ENCODE data around the gene DENND1A.
A peak's percentile ranks its signal among the peaks of the same experiment; 100 is the strongest.

Gene DENND1A

GRCh38 chr9:123606141-123606540 lies 323.8 kb downstream of the DENND1A start:
- no peak for DNase-seq

DNA sequence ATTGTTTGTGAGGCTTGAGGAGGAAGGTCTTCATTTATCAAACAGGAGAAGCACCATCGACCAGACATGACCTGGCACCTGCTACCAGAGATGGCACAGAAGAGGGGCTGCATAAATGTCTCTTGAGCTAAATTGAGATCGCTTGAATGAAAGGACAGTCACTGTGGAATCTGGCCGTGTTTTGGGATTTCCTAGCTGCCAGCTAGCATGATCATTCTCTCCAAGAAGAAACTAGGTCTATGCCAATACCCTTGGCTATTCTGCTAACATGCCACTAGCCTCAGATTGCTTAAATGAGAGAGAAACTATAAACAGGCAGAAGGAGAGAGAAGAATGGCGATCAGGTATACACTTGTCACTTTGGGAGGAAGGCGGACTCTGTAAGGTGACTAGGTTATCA lies 324.6 kb downstream of the DENND1A start:
- no peak for DNase-seq

DNA sequence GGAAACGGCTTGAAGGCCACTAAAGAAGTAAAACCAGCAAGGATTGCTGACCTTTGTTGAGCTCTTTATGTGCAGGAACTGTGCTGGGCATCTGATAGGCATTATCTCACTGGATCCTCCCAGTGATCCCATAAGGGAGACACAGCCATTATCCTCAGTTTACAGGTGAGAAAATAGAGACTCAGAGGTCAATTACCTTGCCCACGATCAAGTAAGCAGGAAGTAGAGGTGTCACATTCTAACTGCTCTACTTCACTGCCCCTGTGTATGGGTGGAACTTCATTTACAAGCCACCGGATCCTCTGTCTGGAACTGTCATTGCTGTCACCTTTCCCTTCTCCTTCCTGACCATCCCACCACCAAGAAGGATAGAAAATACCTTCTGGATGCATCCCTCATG lies 325.1 kb downstream of the DENND1A start:
- no peak for DNase-seq

GRCh38 chr9:123601828-123602227 lies 328.1 kb downstream of the DENND1A start:
- DNase-seq, result no peak

DNA sequence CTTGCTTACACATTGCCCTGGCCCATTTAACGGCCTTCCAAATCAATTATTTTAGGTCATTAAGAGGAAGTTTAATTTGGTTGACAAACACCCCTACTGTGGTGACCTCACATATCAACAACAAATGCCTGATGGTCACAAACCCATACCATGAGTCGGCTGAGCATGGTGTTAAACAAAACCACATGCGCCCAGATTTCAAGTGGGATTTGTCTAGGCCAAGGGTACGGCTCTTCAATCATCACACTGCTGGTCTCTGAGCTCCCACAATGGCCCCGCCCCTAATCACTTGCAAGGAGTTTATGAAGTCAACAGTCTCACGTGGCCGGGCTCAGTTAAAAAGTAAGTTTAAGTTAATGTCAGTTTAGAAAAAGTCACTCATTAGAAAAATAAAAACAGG lies 330.1 kb downstream of the DENND1A start:
- DNase-seq, result no peak

DNA sequence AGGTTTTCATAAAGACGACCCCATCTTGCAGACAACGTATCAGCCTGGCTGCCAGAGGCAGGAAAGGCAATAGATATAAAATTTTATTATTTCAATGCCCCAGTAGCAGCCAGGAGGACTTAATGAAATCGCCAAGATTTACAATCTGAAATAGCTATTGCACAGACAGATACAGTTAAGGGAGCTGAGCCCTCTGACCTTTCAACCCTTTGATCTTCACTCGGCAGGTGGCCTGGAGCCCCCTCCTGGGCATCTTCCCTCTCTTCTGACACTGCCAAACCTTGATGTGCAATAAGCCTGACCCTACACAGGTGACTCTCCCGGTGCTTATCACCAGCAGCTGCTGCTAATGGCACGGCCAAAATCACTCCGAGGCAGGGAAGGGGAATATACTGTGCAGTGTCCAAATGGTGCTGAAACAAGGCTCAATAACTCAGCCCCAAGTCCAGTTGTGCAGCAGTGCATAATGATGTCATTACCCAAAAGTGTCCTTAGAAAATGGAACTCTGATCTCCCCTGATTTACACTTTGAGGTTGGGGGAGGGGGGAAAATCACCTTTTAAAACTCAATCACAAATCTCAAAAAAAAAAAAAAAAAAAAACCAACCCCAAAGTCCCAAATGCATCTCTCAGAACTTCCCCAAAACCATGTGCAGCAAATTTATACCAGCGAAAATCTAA lies 331.9 kb downstream of the DENND1A start:
- no peak for DNase-seq

DNA sequence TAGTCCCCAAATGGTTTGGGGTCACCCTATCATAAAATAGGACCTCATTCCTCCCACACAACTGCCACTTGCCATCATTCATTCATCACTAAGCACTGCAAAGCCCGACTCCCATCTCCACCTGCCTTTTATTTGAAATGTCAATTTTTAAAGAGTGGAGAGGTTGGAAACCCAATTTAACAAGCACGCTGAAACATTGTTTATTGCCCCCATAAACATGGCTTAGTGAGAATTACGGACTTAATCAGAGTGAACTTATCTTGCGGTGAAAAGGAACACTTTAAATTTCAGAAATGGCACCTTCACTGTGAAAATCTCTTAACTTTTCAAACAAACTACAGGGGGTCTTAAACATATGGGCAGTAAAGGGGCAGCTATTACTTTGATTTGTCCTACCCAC lies 332.9 kb downstream of the DENND1A start:
- no peak for DNase-seq

GRCh38 chr9:123591283-123591682 lies 338.6 kb downstream of the DENND1A start:
- no peak for DNase-seq

GRCh38 chr9:123590499-123590898 lies 339.4 kb downstream of the DENND1A start:
- DNase-seq, result no peak

- DNase-seq, result no peak
Measured at GRCh38 chr9:123589361-123590239, 340.3 kb downstream of the DENND1A start.

- no peak for DNase-seq
Measured at GRCh38 chr9:123586275-123586674, 343.7 kb downstream of the DENND1A start.

- DNase-seq, result no peak
Measured at GRCh38 chr9:123584202-123585176, 345.4 kb downstream of the DENND1A start.

- no peak for DNase-seq
Measured at GRCh38 chr9:123583646-123584045, 346.3 kb downstream of the DENND1A start.

- DNase-seq, result no peak
Measured at GRCh38 chr9:123571240-123571639, 358.7 kb downstream of the DENND1A start.

GRCh38 chr9:123568691-123569688 lies 360.9 kb downstream of the DENND1A start:
- no peak for DNase-seq

- no peak for DNase-seq
Measured at GRCh38 chr9:123567013-123567412, 362.9 kb downstream of the DENND1A start.

DNA sequence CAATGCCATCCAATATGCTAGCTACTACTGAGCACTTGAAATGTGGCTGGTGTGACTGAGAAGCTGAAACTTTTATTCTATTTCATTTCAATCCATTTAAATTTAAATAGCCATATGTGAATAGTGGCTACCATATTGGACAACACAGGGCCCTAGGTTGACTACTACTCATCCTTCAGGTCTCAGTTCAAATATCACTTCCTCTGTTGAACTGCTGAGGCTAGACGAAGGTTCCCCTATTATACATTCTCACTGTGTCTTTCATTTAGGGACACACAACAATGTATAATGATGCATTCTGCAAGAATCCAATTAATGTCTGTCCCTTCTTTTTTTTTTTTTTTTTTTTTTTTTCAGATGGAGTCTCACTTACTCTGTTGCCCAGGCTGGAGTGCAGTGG lies 365.3 kb downstream of the DENND1A start:
- DNase-seq, result no peak

GRCh38 chr9:123562844-123563346 lies 367.0 kb downstream of the DENND1A start:
- no peak for DNase-seq

DNA sequence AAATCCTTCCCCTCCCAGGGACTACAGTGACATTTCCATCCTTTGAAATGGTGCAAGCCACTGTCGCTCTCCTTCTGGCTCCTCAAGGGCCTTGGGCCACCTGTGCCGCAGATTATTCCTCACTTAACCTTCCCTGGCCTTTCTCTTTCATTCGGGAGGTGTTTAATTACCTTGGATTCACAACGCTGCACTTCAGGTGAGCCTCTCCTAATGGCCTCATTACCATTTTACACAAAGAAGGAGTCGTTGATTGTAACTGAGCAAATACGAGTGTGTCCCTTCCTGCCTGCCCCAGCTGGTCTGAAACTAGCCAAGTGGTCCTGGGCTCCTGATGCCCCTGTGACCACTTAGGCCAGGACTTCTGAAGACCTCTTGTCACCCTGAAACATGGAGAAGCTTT lies 368.9 kb downstream of the DENND1A start:
- peak; percentile 93 for DNase-seq

- no peak for DNase-seq
Measured at GRCh38 chr9:123556464-123557435, 373.2 kb downstream of the DENND1A start.

All from NCI-H1105 treated with DMSO at 0.1 percent for 48 hours (cell line).